Upper lobe of left lung (tissue), 6 donors: ENCODE data around the gene PALMD. TPM values are rescaled to one million over a fixed set of nuclear protein-coding genes. Genes with fewer than 3 reads are reported as not detected.
A peak's percentile ranks its signal among the peaks of the same experiment; 100 is the strongest.

ENCODE experiments used
- ATAC-seq, 2 donors: fragments of 200-7000 bp; cut with Tn5 transposase; one replicate each; pipeline ENCODE4 v1.9.1; 2022; ENCODE audit warnings: mild to moderate bottlenecking in 2 of 2, moderate library complexity in 2 of 2; ENCODE audit not compliant: low FRiP score in 2 of 2
- DNase-seq, 2 donors: peaks; one replicate each; pipeline ENCODE4 v3.0.0-alpha.2; 2019 to 2020
- H3K27ac ChIP-seq, 4 donors: fragments of 200-600 bp; sonication (generic); one replicate each; pipeline ENCODE4 v1.5.1; 2016 to 2019
- H3K27me3 ChIP-seq, 4 donors: fragments of 200-600 bp; sonication (generic); one replicate each; pipeline ENCODE4 v1.5.1; 2017 to 2019
- H3K36me3 ChIP-seq, 4 donors: fragments of 200-600 bp; sonication (generic); one replicate each; pipeline ENCODE4 v1.5.1; 2016 to 2019
- H3K4me1 ChIP-seq, 4 donors: fragments of 200-600 bp; sonication (generic); one replicate each; pipeline ENCODE4 v1.5.1; 2018 to 2019
- H3K4me3 ChIP-seq, 4 donors: fragments of 200-600 bp; sonication (generic); one replicate each; pipeline ENCODE4 v1.5.1; 2017 to 2019; ENCODE audit warnings: mild to moderate bottlenecking in 2 of 4, moderate library complexity in 1 of 4
- H3K9me3 ChIP-seq, 4 donors: fragments of 200-600 bp; sonication (generic); one replicate each; pipeline ENCODE4 v1.5.1; 2018 to 2019
- CTCF ChIP-seq, 6 experiments: fragments of 450-650 bp in 4 of 6; fragments of 200-600 bp in 2 of 6; sonication (generic) in 2 of 6; IDR thresholded peaks; one replicate each; pipeline ENCODE4 v1.5.1; 2016 to 2019; ENCODE audit warnings: antibody characterized with exemption in 6 of 6
- EP300 ChIP-seq, 4 donors: sonication (generic); formaldehyde crosslinking; IDR thresholded peaks; one replicate each; pipeline ENCODE4 v1.5.1; 2017; ENCODE audit warnings: antibody characterized with exemption in 4 of 4, control low read depth in 2 of 4
- POLR2A ChIP-seq, 4 donors: fragments of 450-650 bp; IDR thresholded peaks; one replicate each; pipeline ENCODE4 v1.5.1; 2016 to 2017; ENCODE audit warnings: antibody characterized with exemption in 4 of 4, mild to moderate bottlenecking in 2 of 4
- POLR2AphosphoS5 ChIP-seq, 2 donors: sonication (generic); formaldehyde crosslinking; IDR thresholded peaks; one replicate each; pipeline ENCODE4 v1.5.1; 2017; ENCODE audit warnings: antibody characterized with exemption in 2 of 2
- WGBS, 2 donors: methylation state at CpG; one replicate each; pipeline ENCODE4 v1.1.5; 2017 to 2018; 5-methylcytosine and 5-hydroxymethylcytosine counted together
- total RNA-seq, 6 donors: library from RNA; depleted of rRNA in 4 of 6; stranded (reverse); fragments of >200 nt in 4 of 6; gene quantifications; one replicate each; pipeline versions ENCODE4 v1.1.0 to v1.2.1, GENCODE V29; 2016 to 2021
- donor health status: DM: no; HTN: no; CAD: no; lungs with moderate emphysema.
- donor health status: DM: no; HTN: yes; CAD: no; lungs with severe emphysema.

PALMD gene
- total RNA-seq, 6 donors from 2014 or later: 11.0 to 30.6 (median 23.7) TPM

GRCh38 chr1:99735852-99736251 lies 89.9 kb downstream of the PALMD start:
- TF ChIP-seq POLR2AphosphoS5 (IDR thresholded peaks at IDR 0.05) (no peak), POLR2A (IDR thresholded peaks at IDR 0.05) (no peak), EP300 (IDR thresholded peaks at IDR 0.05) (no peak), CTCF (IDR thresholded peaks at IDR 0.05) (no peak)
- Histone ChIP-seq H3K27ac (no peak overlapping the region), H3K27me3 (no peaks in the 10 kb centered on the region), H3K9me3 (no peaks in the 10 kb centered on the region), H3K36me3 (peaks cover 0 to 10% (median 3%) of the 10 kb centered on the region in 4 donors), H3K4me3 (no peak overlapping the region), H3K4me1 (no peaks in the 10 kb centered on the region)
- ATAC-seq: no peak
- WGBS, 2 donors: 67 to 91% methylated on average over 2 of the region's 2 CpGs
- no peak for DNase-seq

DNA sequence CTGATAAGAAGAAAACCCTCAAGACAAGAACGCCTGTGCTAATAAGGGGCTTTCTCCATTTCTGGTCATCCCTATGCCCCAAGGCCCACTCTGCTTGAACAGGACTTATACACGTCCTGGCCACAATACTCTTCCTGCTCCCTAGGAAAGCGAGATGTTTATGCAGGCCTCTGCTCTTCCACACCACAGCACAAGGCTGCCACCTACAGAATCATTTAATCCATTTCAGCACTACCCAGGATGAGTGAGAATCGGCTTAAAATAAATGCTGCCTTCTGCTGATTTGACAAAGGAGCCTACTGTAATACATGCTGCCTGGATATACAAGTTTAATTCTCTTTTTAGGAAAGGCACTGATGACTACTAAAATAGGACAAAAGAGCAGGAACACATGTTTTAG lies 91.1 kb downstream of the PALMD start:
- TF ChIP-seq CTCF (IDR thresholded peaks at IDR 0.05) (peak in 4 of 6 experiments; percentile 20 to 35 (median 26)), POLR2AphosphoS5 (IDR thresholded peaks at IDR 0.05) (no peak)
- Histone ChIP-seq H3K4me1 (no peaks in the 10 kb centered on the region), H3K4me3 (no peak overlapping the region), H3K27me3 (no peaks in the 10 kb centered on the region), H3K9me3 (no peaks in the 10 kb centered on the region), H3K27ac (no peak overlapping the region), H3K36me3 (peaks cover 0 to 21% (median 3%) of the 10 kb centered on the region in 4 donors)
- WGBS, 2 donors: 42 to 52% methylated on average over 4 of the region's 4 CpGs
- no peak for DNase-seq
- peak; percentile 19 to 66 for ATAC-seq

GRCh38 chr1:99738858-99739465 lies 93.0 kb downstream of the PALMD start:
- Histone ChIP-seq H3K27me3 (no peaks in the 10 kb centered on the region), H3K36me3 (peaks cover 0 to 26% (median 3%) of the 10 kb centered on the region in 4 donors), H3K9me3 (no peaks in the 10 kb centered on the region), H3K27ac (no peak overlapping the region), H3K4me1 (no peaks in the 10 kb centered on the region), H3K4me3 (no peak overlapping the region)
- DNase-seq (no peak), ATAC-seq (no peak)
- WGBS, 2 donors: 76 to 85% methylated on average over 6 of the region's 6 CpGs
- TF ChIP-seq POLR2AphosphoS5 (IDR thresholded peaks at IDR 0.05) (no peak), EP300 (IDR thresholded peaks at IDR 0.05) (no peak), POLR2A (IDR thresholded peaks at IDR 0.05) (no peak)

GRCh38 chr1:99740141-99740540 lies 94.2 kb downstream of the PALMD start:
- no peak overlapping the region for H3K27ac ChIP-seq
- no peak overlapping the region for H3K4me3 ChIP-seq
- H3K9me3 ChIP-seq: no peaks in the 10 kb centered on the region
- no peaks in the 10 kb centered on the region for H3K27me3 ChIP-seq
- H3K4me1 ChIP-seq: no peaks in the 10 kb centered on the region
- H3K36me3 ChIP-seq: peaks cover 0 to 26% (median 3%) of the 10 kb centered on the region in 4 donors
- TF ChIP-seq POLR2A (IDR thresholded peaks at IDR 0.05) (no peak), EP300 (IDR thresholded peaks at IDR 0.05) (no peak), CTCF (IDR thresholded peaks at IDR 0.05) (no peak), POLR2AphosphoS5 (IDR thresholded peaks at IDR 0.05) (no peak)
- ATAC-seq (no peak), DNase-seq (no peak)
- 68 to 85% methylated on average over 1 of the region's 1 CpG for WGBS, 2 donors

Other genes with a start within 250 kb of the PALMD start
- gene FRRS1, start 120.5 kb downstream of the PALMD start, total RNA-seq: 10 to 100 TPM in 2 of 6 donors, 1 to 10 TPM in 4; 2.2 to 12.6 (median 9.3) TPM
- gene AGL, start 204.2 kb downstream of the PALMD start, total RNA-seq: 10 to 100 TPM in 5 of 6 donors, 1 to 10 TPM in 1; 9.3 to 20.6 (median 14.1) TPM